ENCODE measurements around the gene MAEA. TPM values are rescaled to one million over a fixed set of nuclear protein-coding genes. Genes with fewer than 3 reads are reported as not detected.

The MAEA gene
- total and polyA plus RNA-seq, 10 of the 15 experiments (the other 5 are each of a cell fraction or from before 2014, with no cell fraction given) = 3.6 to 67.1 (median 54.6) TPM

GRCh38 chr4:1255151-1255550, 34.5 kb upstream of the MAEA start:
- Histone ChIP-seq H3K9ac (ENCODE audit: control insufficient read depth, insufficient read depth, low read length) (no peak overlapping the region), H3K36me3 (ENCODE audit: control insufficient read depth in 2 of 2, insufficient read depth in 2 of 2, low read length in 1 of 2) (peaks cover 0 to 4% of the 10 kb centered on the region in 2 experiments; a peak in 2 of 4 replicates), H3K9me3 (replicated peaks; ENCODE audit: control insufficient read depth, insufficient read depth, low read length) (peaks cover 24% of the 10 kb centered on the region), H3K27ac (ENCODE audit: control insufficient read depth, insufficient read depth) (no peak overlapping the region), H3K27me3 (replicated peaks in 1 of 2; ENCODE audit: control insufficient read depth in 2 of 2, insufficient read depth in 2 of 2, low read length in 1 of 2) (no peaks in the 10 kb centered on the region), H3K4me3 (no peak overlapping the region), H3K4me2 (ENCODE audit: control insufficient read depth, insufficient read depth) (no peak overlapping the region), H2AFZ (ENCODE audit: control insufficient read depth, low read depth, low read length) (no peak overlapping the region), H4K20me1 (ENCODE audit: control insufficient read depth, insufficient read depth) (no peaks in the 10 kb centered on the region), H3K4me1 (ENCODE audit: control insufficient read depth, insufficient read depth, low read length) (peaks cover 13% of the 10 kb centered on the region), H3K79me2 (ENCODE audit: control insufficient read depth, insufficient read depth, low read length) (peaks cover 8% of the 10 kb centered on the region)
- in situ Hi-C loops (cut with MboI) (no loop called here), intact Hi-C loops (cut with micrococcal nuclease; ENCODE audit: unreplicated experiment) (no loop called here)
- ChIA-PET SMC1A (ENCODE audit: uncharacterized antibody, unreplicated experiment) (no interaction called here), RAD21 (ENCODE audit: unreplicated experiment) (interaction anchor here (0.6 kb wide), 1 partner anchor 56 kb away, joined by 3 read pairs; no protein-coding TSS in a partner anchor), CTCF (interaction anchor here (0.8 kb wide), 1 partner anchor 63 kb away, joined by 4 read pairs; no protein-coding TSS in a partner anchor), POLR2A (interaction anchor here (0.7 kb wide), 1 partner anchor 117 kb away, joined by 3 read pairs; no protein-coding TSS in a partner anchor)
- FAIRE-seq = no peak
- 83% methylated on average over 4 of the region's 4 CpGs for WGBS (ENCODE audit: insufficient coverage, insufficient replicate concordance, low lambda C conversion rate, missing lambda C conversion rate)
- no peak for ATAC-seq
- BruUV-seq (replicated peaks) = no TSS peak
- no peak for DNase-seq (ENCODE audit: low read depth, low spot score)
- no peak for TF ChIP-seq STAT3 (IDR thresholded peaks at IDR 0.05; ENCODE audit: low read depth, low read length)
- no peak for TF ChIP-seq E2F8 (IDR thresholded peaks at IDR 0.05; ENCODE audit: low read depth, partially characterized antibody)
- TF ChIP-seq REST (IDR thresholded peaks at IDR 0.05; ENCODE audit: low read depth, low read length) = no peak
- no peak for TF ChIP-seq YBX1 (IDR thresholded peaks at IDR 0.05)
- TF ChIP-seq ATF2 (IDR thresholded peaks at IDR 0.05; ENCODE audit: low read length) = no peak
- TF ChIP-seq SP1 (IDR thresholded peaks at IDR 0.05; ENCODE audit: low read depth, low read length) = no peak
- no peak for TF ChIP-seq CUX1 (IDR thresholded peaks at IDR 0.05; ENCODE audit: insufficient replicate concordance, low read depth, low read length)
- TF ChIP-seq ETV6 (conservative IDR thresholded peaks at IDR 0.05 in 1 of 2, IDR thresholded peaks at IDR 0.05 in 1 of 2; ENCODE audit: borderline replicate concordance in 1 of 2, low read depth in 1 of 2) = no peak
- no peak for TF ChIP-seq TCF3 (IDR thresholded peaks at IDR 0.05; ENCODE audit: borderline replicate concordance, insufficient read depth, low read depth, low read length)
- TF ChIP-seq RFX5 (IDR thresholded peaks at IDR 0.05; ENCODE audit: low read depth, low read length) = no peak

All from GM12878 (cell line).